ENCODE results near the gene FERMT1. TPM values are rescaled to one million over a fixed set of nuclear protein-coding genes. Genes with fewer than 3 reads are reported as not detected.

Gene FERMT1
- total and polyA plus RNA-seq, 2 donors (not counting 1 experiment from before 2014, with no cell fraction given) = not detected

GRCh38 chr20:6053776-6054688 lies 68.8 kb downstream of the FERMT1 start, which contains the start of gene LRRN4:
TSS of gene LRRN4 (minus strand) at chr20:6054060. CDS start at chr20:6052799, 1,261 bp downstream.
- no peak for TF ChIP-seq EZH2 (IDR thresholded peaks at IDR 0.05; ENCODE audit: borderline replicate concordance, insufficient read depth, low read depth, low read length, poor library complexity, severe bottlenecking)
- TF ChIP-seq CTCF (IDR thresholded peaks at IDR 0.05) = no peak
- no peak for DNase-seq
- H3K4me1 ChIP-seq (ENCODE audit: control insufficient read depth in 2 of 2, insufficient read depth in 2 of 2, low read length in 2 of 2) = peaks cover 5 to 10% of the 10 kb centered on the region in 2 donors
- no peaks in the 10 kb centered on the region for H3K9me3 ChIP-seq (ENCODE audit: control extremely low read depth in 1 of 3, control insufficient read depth in 2 of 3, insufficient read depth in 1 of 3, low read length in 2 of 3)
- 71% methylated on average over 6 of the region's 13 CpGs for WGBS (ENCODE audit: insufficient coverage)
- CTCF ChIA-PET = no interaction called here
- Mint-ChIP-seq H3K27ac (no peak within 1 kb of the TSS), H3K27me3 (peaks cover 41% of the 10 kb centered on the region), H3K4me3 (no peak within 1 kb of the TSS), H3K9me3 (ENCODE audit: insufficient read depth) (no peaks in the 10 kb centered on the region), H3K4me1 (peaks cover 4% of the 10 kb centered on the region)
- no peak within 1 kb of the TSS for H3K9ac ChIP-seq (ENCODE audit: low read length)
- H3K4me2 ChIP-seq (replicated peaks; ENCODE audit: low read depth, low read length, poor library complexity, severe bottlenecking) = no peak within 1 kb of the TSS
- intact Hi-C loops (cut with micrococcal nuclease) = no loop called here
- POLR2A ChIA-PET = no interaction called here
- H3K79me2 ChIP-seq (ENCODE audit: control insufficient read depth, insufficient read depth, low read length) = no peaks in the 10 kb centered on the region
- ATAC-seq (ENCODE audit: low read depth) = no peak
- no peaks in the 10 kb centered on the region for H4K20me1 ChIP-seq (ENCODE audit: control insufficient read depth, insufficient read depth, low read length, poor library complexity, severe bottlenecking)
- no peak within 1 kb of the TSS for H2AFZ ChIP-seq (ENCODE audit: insufficient read depth, low read depth, low read length, poor library complexity, severe bottlenecking)
- no peak within 1 kb of the TSS for H3K27ac ChIP-seq (ENCODE audit: low read length in 2 of 2)
- H3K4me3 ChIP-seq (ENCODE audit: control extremely low read depth in 1 of 5, extremely low read depth in 1 of 5, insufficient read depth in 1 of 5, low read depth in 2 of 5, low read length in 4 of 5) = no peak within 1 kb of the TSS
- no peaks in the 10 kb centered on the region for H3K36me3 ChIP-seq (replicated peaks in 1 of 2; ENCODE audit: control extremely low read depth in 1 of 2, control insufficient read depth in 1 of 2, extremely low read depth in 1 of 2, insufficient read depth in 2 of 2, low read length in 1 of 2)
- H3K27me3 ChIP-seq (replicated peaks in 1 of 4; ENCODE audit: control extremely low read depth in 1 of 4, control insufficient read depth in 3 of 4, insufficient read depth in 4 of 4, low read length in 3 of 4) = peaks cover 0 to 41% (median 8%) of the 10 kb centered on the region in 4 experiments

Measured in B cell (primary cell).